Tibial nerve (tissue), 4 donors: Measurements from ENCODE around the gene ZCCHC24.

Experiments used
- CTCF ChIP-seq, 5 experiments: fragments of 200-600 bp in 3 of 5; fragments of 450-650 bp in 2 of 5; sonication (generic) in 3 of 5; IDR thresholded peaks; one replicate each; pipeline ENCODE4 v1.5.1; 2016 to 2019; ENCODE audit warnings: antibody characterized with exemption in 5 of 5, mild to moderate bottlenecking in 3 of 5, moderate library complexity in 2 of 5
- EP300 ChIP-seq, 2 donors: sonication (generic); formaldehyde crosslinking; IDR thresholded peaks; one replicate each; pipeline ENCODE4 v1.6.1; 2017; ENCODE audit warnings: antibody characterized with exemption in 2 of 2, mild to moderate bottlenecking in 1 of 2
- POLR2A ChIP-seq, 2 donors: fragments of 450-650 bp; IDR thresholded peaks; one replicate each; pipeline ENCODE4 v1.6.1; 2017; ENCODE audit warnings: antibody characterized with exemption in 2 of 2, mild to moderate bottlenecking in 2 of 2, moderate library complexity in 2 of 2

GRCh38 chr10:79351332-79351731, 94.1 kb downstream of the ZCCHC24 start:
- TF ChIP-seq CTCF (IDR thresholded peaks at IDR 0.05) (no peak), EP300 (IDR thresholded peaks at IDR 0.05) (no peak), POLR2A (IDR thresholded peaks at IDR 0.05) (no peak)
